Tibial nerve (tissue), 4 donors: Measurements from ENCODE around the gene PSMA5. TPM values are rescaled to one million over a fixed set of nuclear protein-coding genes. Genes with fewer than 3 reads are reported as not detected.

ENCODE experiments used
- DNase-seq, 2 donors: peaks; one replicate each; pipeline ENCODE4 v3.0.0-alpha.2; 2019; ENCODE audit warnings: low spot score in 2 of 2
- H3K27ac ChIP-seq, 4 donors: fragments of 200-600 bp; sonication (generic) in 3 of 4; one replicate each; pipeline ENCODE4 v1.5.1; 2017 to 2019; ENCODE audit warnings: mild to moderate bottlenecking in 1 of 4
- H3K27me3 ChIP-seq, 2 donors: fragments of 200-600 bp; sonication (generic) in 1 of 2; one replicate each; pipeline versions ENCODE4 v1.5.1 to v1.6.0; 2017 to 2019
- H3K36me3 ChIP-seq, 3 donors: fragments of 200-600 bp; sonication (generic); one replicate each; pipeline ENCODE4 v1.5.1; 2018 to 2019
- H3K4me1 ChIP-seq, 4 donors: fragments of 200-600 bp; sonication (generic) in 3 of 4; one replicate each; pipeline ENCODE4 v1.5.1; 2017 to 2019
- H3K4me3 ChIP-seq, 4 donors: fragments of 200-600 bp; sonication (generic) in 3 of 4; one replicate each; pipeline ENCODE4 v1.5.1; 2017 to 2019; ENCODE audit warnings: mild to moderate bottlenecking in 1 of 4, moderate library complexity in 1 of 4
- H3K9me3 ChIP-seq, 4 donors: fragments of 200-600 bp; sonication (generic) in 3 of 4; one replicate each; pipeline ENCODE4 v1.5.1; 2017 to 2019
- EP300 ChIP-seq, 2 donors: sonication (generic); formaldehyde crosslinking; IDR thresholded peaks; one replicate each; pipeline ENCODE4 v1.6.1; 2017; ENCODE audit warnings: antibody characterized with exemption in 2 of 2, mild to moderate bottlenecking in 1 of 2
- POLR2A ChIP-seq, 2 donors: fragments of 450-650 bp; IDR thresholded peaks; one replicate each; pipeline ENCODE4 v1.6.1; 2017; ENCODE audit warnings: antibody characterized with exemption in 2 of 2, mild to moderate bottlenecking in 2 of 2, moderate library complexity in 2 of 2
- WGBS, 2 donors: methylation state at CpG; one replicate each; pipeline ENCODE4 v1.1.5; 2018; 5-methylcytosine and 5-hydroxymethylcytosine counted together
- total RNA-seq, 4 donors: library from RNA; depleted of rRNA; stranded (reverse); fragments of >200 nt; gene quantifications; one replicate each; pipeline ENCODE4 v1.1.0, GENCODE V29; 2016
- TF ChIP-seq, protein P1 (sequence below), 5 experiments: fragments of 200-600 bp in 3 of 5; fragments of 450-650 bp in 2 of 5; sonication (generic) in 3 of 5; IDR thresholded peaks; one replicate each; pipeline ENCODE4 v1.5.1; 2016 to 2019; ENCODE audit warnings: antibody characterized with exemption in 5 of 5, mild to moderate bottlenecking in 3 of 5, moderate library complexity in 2 of 5

Gene PSMA5
- total RNA-seq, 4 donors from 2014 or later = 20.5 to 28.8 (median 24.9) TPM

DNA sequence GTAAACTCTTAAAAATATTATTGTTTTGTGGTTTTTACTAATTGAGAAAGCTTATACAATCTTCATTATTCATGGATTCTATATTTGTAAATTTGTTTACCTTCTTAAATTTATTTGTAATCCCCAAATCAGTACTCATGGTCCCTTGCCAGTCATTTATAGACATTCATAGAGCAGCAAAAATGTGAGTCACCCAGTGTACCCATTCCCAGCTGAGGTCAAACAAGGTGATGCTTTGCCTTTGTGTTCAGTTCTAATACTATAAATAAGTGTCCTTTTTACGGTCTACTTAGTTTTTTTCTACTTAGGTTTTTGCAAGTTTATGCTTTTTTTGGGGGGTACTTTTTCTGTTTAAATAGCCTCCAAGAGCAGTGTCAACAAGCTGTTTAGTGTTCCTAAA lies 64.6 kb downstream of the PSMA5 start:
- Histone ChIP-seq H3K9me3 (no peaks in the 10 kb centered on the region), H3K27ac (peak overlapping the region in 2 of 4 donors; percentile 21 to 36), H3K36me3 (peaks cover 2 to 15% (median 6%) of the 10 kb centered on the region in 3 donors), H3K4me1 (peaks cover 0 to 25% (median 4%) of the 10 kb centered on the region in 4 donors), H3K4me3 (no peak overlapping the region), H3K27me3 (no peaks in the 10 kb centered on the region)
- no peak for DNase-seq
- WGBS, 2 donors = 26 to 46% methylated on average over 1 of the region's 1 CpG
- no peak for TF ChIP-seq POLR2A (IDR thresholded peaks at IDR 0.05)
- TF ChIP-seq EP300 (IDR thresholded peaks at IDR 0.05) = no peak
- TF ChIP-seq, protein P1, sequence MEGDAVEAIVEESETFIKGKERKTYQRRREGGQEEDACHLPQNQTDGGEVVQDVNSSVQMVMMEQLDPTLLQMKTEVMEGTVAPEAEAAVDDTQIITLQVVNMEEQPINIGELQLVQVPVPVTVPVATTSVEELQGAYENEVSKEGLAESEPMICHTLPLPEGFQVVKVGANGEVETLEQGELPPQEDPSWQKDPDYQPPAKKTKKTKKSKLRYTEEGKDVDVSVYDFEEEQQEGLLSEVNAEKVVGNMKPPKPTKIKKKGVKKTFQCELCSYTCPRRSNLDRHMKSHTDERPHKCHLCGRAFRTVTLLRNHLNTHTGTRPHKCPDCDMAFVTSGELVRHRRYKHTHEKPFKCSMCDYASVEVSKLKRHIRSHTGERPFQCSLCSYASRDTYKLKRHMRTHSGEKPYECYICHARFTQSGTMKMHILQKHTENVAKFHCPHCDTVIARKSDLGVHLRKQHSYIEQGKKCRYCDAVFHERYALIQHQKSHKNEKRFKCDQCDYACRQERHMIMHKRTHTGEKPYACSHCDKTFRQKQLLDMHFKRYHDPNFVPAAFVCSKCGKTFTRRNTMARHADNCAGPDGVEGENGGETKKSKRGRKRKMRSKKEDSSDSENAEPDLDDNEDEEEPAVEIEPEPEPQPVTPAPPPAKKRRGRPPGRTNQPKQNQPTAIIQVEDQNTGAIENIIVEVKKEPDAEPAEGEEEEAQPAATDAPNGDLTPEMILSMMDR (IDR thresholded peaks at IDR 0.05) = no peak

DNA sequence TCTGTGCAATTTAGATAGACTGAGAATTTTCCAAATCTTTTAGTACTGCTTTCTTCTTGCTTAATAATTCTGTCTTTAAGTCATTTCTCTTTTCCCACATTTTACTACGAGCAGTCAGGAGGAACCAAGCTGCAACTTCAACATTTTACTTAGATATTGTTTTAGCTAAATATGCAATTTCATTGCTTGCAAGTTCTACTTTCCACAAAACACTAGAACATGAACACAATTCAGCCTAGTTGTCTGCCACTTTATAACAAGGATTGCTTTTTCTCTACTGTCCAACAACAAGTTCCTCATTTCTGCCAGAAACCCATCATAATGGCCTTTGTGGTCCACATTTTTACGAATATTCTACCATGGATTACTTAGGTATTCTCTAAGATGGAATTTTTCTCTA lies 65.2 kb downstream of the PSMA5 start:
- H3K9me3 ChIP-seq = no peaks in the 10 kb centered on the region
- peak overlapping the region in 2 of 4 donors; percentile 36 to 66 for H3K27ac ChIP-seq
- H3K4me1 ChIP-seq = peaks cover 0 to 25% (median 4%) of the 10 kb centered on the region in 4 donors
- H3K27me3 ChIP-seq = no peaks in the 10 kb centered on the region
- TF ChIP-seq, protein P1 (IDR thresholded peaks at IDR 0.05) = no peak
- no peak for TF ChIP-seq POLR2A (IDR thresholded peaks at IDR 0.05)
- TF ChIP-seq EP300 (IDR thresholded peaks at IDR 0.05) = no peak
- DNase-seq = no peak
- H3K4me3 ChIP-seq = no peak overlapping the region
- peaks cover 0 to 9% (median 3%) of the 10 kb centered on the region in 3 donors for H3K36me3 ChIP-seq
- 46 to 56% methylated on average over 2 of the region's 2 CpGs for WGBS, 2 donors

DNA sequence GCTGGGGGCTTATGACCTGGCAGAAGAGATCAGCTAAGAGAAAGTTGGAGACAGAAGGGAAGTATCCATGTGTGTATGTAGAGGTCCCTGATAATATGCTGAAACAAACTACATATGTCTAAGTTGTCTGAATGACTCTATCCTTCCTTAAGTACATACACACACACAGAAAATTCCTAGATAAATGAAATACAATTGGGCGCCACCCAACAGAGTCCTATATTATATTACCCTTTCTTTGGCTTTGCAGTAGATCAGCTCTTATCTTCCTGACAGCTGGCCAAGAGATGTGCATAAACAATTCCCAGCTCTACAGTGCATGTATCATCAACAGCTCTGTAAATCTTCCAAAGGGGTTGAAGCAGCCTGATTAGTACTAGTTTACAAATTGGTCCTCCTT lies 68.6 kb downstream of the PSMA5 start:
- Histone ChIP-seq H3K36me3 (peaks cover 0 to 34% (median 0%) of the 10 kb centered on the region in 3 donors), H3K4me1 (peaks cover 0 to 25% (median 4%) of the 10 kb centered on the region in 4 donors), H3K27me3 (no peaks in the 10 kb centered on the region), H3K9me3 (no peaks in the 10 kb centered on the region), H3K4me3 (no peak overlapping the region), H3K27ac (no peak overlapping the region)
- WGBS, 2 donors = 85 to 86% methylated on average over 1 of the region's 1 CpG
- TF ChIP-seq EP300 (IDR thresholded peaks at IDR 0.05) (no peak), POLR2A (IDR thresholded peaks at IDR 0.05) (no peak)
- TF ChIP-seq, protein P1 (IDR thresholded peaks at IDR 0.05) = no peak
- no peak for DNase-seq

DNA sequence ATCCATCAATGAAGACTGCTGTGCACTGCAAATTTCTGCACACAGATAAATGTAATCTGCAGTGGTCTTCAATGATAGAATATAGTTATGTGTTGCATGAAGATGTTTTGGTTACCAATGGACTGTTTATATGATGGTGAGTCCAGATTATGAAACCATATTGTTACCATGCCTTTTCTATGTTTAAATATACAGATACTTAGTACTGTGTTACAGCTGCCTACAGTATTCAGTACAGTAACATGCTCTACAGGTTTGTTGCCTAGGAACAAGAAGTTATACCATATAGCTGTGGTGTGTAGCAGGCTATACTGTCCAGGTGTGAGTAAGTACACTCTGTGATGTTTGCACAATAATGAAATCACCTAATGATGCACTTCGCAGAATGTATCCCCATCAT lies 69.3 kb downstream of the PSMA5 start:
- H3K4me1 ChIP-seq = peaks cover 0 to 20% (median 2%) of the 10 kb centered on the region in 4 donors

DNA sequence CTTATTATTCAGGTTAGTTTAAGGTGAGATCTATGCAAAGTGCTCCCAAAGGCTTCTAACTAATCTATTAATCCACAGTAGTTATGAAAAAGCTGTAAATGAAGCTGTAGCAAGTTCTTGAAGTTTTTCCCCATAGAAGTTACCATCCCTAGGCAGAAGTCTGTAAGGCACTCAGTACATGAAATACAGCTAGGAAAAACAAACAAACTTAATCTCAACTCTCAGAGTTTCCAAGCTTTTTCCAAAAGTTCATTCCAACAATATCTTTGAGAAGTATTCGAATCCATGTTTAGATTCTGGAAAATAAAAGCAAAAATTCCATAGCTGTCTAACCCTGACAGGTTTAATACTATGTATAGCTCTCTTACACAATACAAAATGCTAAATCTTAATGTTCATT lies 69.7 kb downstream of the PSMA5 start:
- 60 to 69% methylated on average over 1 of the region's 1 CpG for WGBS, 2 donors
- Histone ChIP-seq H3K9me3 (no peaks in the 10 kb centered on the region), H3K4me1 (peaks cover 0 to 16% (median under 1%) of the 10 kb centered on the region in 4 donors), H3K4me3 (no peak overlapping the region), H3K27ac (no peak overlapping the region), H3K36me3 (peaks cover 0 to 46% (median 0%) of the 10 kb centered on the region in 3 donors), H3K27me3 (no peaks in the 10 kb centered on the region)
- DNase-seq = no peak
- TF ChIP-seq POLR2A (IDR thresholded peaks at IDR 0.05) (no peak), EP300 (IDR thresholded peaks at IDR 0.05) (no peak)
- TF ChIP-seq, protein P1 (IDR thresholded peaks at IDR 0.05) = no peak

More for the DNA sequence above, 69.3 kb downstream of the PSMA5 start:
- Histone ChIP-seq H3K27ac (no peak overlapping the region), H3K9me3 (no peaks in the 10 kb centered on the region), H3K27me3 (no peaks in the 10 kb centered on the region), H3K36me3 (peaks cover 0 to 41% (median 0%) of the 10 kb centered on the region in 3 donors), H3K4me3 (no peak overlapping the region)
- no peak for DNase-seq
- TF ChIP-seq, protein P1 (IDR thresholded peaks at IDR 0.05) = no peak
- no peak for TF ChIP-seq POLR2A (IDR thresholded peaks at IDR 0.05)
- TF ChIP-seq EP300 (IDR thresholded peaks at IDR 0.05) = no peak
- 96 to 100% methylated on average over 1 of the region's 1 CpG for WGBS, 2 donors
